ENCODE measurements around the gene NOL3. TPM values are rescaled to one million over a fixed set of nuclear protein-coding genes. Genes with fewer than 3 reads are reported as not detected.

NOL3 gene
- polyA plus RNA-seq, 2 donors, result 36.7 to 59.0 TPM

DNA sequence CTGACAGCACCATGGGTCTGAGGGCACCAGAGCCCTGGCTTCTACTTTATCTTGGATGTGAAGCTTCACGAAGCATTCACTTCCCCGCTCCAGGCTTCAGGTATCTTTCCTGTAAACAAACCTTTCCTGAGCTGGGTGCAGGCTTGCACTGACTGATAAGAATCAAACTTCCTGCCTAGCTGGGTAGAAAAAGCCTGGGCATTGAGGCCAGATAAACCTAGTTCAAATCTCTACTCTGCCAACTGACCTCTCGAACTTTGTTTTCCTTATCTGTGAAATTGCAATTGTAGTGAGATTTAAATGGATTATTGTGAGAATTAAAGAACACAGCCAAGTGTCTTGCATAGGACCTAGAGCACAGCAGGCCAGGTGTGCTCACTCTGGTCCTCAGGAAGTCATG, 53.7 kb downstream of the NOL3 start:
- peaks cover 2 to 5% of the 10 kb centered on the region in 2 donors for H3K36me3 ChIP-seq (ENCODE audit: control insufficient read depth in 2 of 2, insufficient read depth in 2 of 2, low read length in 1 of 2)
- peaks cover 0 to 11% of the 10 kb centered on the region in 2 donors for H3K4me1 ChIP-seq (ENCODE audit: control insufficient read depth in 2 of 2, insufficient read depth in 2 of 2, low read length in 1 of 2)
- WGBS, 2 donors, result 52 to 63% methylated on average over 3 of the region's 3 CpGs
- no peak overlapping the region for H3K4me3 ChIP-seq (ENCODE audit: low read depth in 1 of 2, low read length in 2 of 2)
- no peak overlapping the region for H3K27ac ChIP-seq (ENCODE audit: low read depth in 2 of 2, low read length in 1 of 2)
- H3K27me3 ChIP-seq (ENCODE audit: control insufficient read depth in 1 of 2, insufficient read depth in 2 of 2, low read length in 2 of 2), result no peaks in the 10 kb centered on the region
- no peaks in the 10 kb centered on the region for H3K9me3 ChIP-seq (ENCODE audit: control insufficient read depth in 2 of 2, insufficient read depth in 1 of 2, low read depth in 1 of 2, low read length in 1 of 2)

Other genes with a start within 250 kb of the NOL3 start
- 100 to 1,000 TPM in 1 of 2 donors, 10 to 100 TPM in 1; 93.6 to 125 TPM for gene RRAD, start 245.0 kb upstream of the NOL3 start, polyA plus RNA-seq
- 100 to 1,000 TPM; 139 to 266 TPM for gene CIAO2B, start 236.1 kb upstream of the NOL3 start, polyA plus RNA-seq
- 100 to 1,000 TPM; 120 to 128 TPM for gene CES2, start 235.0 kb upstream of the NOL3 start, polyA plus RNA-seq
- gene CES3, start 209.3 kb upstream of the NOL3 start, polyA plus RNA-seq, result 1 to 10 TPM; 1.8 to 4.8 TPM
- gene CES4A, start 181.9 kb upstream of the NOL3 start, polyA plus RNA-seq, result 10 to 100 TPM; 10.1 to 17.5 TPM
- gene CBFB, start 141.4 kb upstream of the NOL3 start, polyA plus RNA-seq, result 10 to 100 TPM; 15.3 to 17.0 TPM
- 1 to 10 TPM; 8.8 to 9.9 TPM for gene PHAF1, start 60.6 kb upstream of the NOL3 start, polyA plus RNA-seq
- 1 to 10 TPM; 3.5 to 4.1 TPM for gene B3GNT9, start 19.5 kb upstream of the NOL3 start, polyA plus RNA-seq
- 10 to 100 TPM; 21.8 to 27.3 TPM for gene TRADD, start 10.6 kb upstream of the NOL3 start, polyA plus RNA-seq
- 10 to 100 TPM; 11.2 to 22.6 TPM for gene FBXL8, start 10.6 kb upstream of the NOL3 start, polyA plus RNA-seq
- gene HSF4, start 5.8 kb upstream of the NOL3 start, polyA plus RNA-seq, result 10 to 100 TPM; 22.9 to 80.4 TPM
- gene MATCAP1, start 13.4 kb downstream of the NOL3 start, polyA plus RNA-seq, result 10 to 100 TPM; 18.2 to 30.5 TPM
- 1 to 10 TPM; 1.2 to 1.5 TPM for gene EXOC3L1, start 19.6 kb downstream of the NOL3 start, polyA plus RNA-seq
- gene E2F4, start 21.6 kb downstream of the NOL3 start, polyA plus RNA-seq, result 10 to 100 TPM; 49.1 to 53.0 TPM
- gene ELMO3, start 28.6 kb downstream of the NOL3 start, polyA plus RNA-seq, result 10 to 100 TPM; 21.5 to 23.7 TPM
- gene TMEM208, start 56.6 kb downstream of the NOL3 start, polyA plus RNA-seq, result 10 to 100 TPM; 73.4 to 83.1 TPM
- gene FHOD1, start 76.9 kb downstream of the NOL3 start, polyA plus RNA-seq, result 10 to 100 TPM in 1 of 2 donors, 1 to 10 TPM in 1; 6.3 to 11.4 TPM
- gene SLC9A5, start 78.4 kb downstream of the NOL3 start, polyA plus RNA-seq, result under 1 TPM; 0.11 to 0.43 TPM
- gene PLEKHG4, start 109.0 kb downstream of the NOL3 start, polyA plus RNA-seq, result 10 to 100 TPM in 1 of 2 donors, 1 to 10 TPM in 1; 8.9 to 13.3 TPM
- not detected for gene KCTD19, start 156.2 kb downstream of the NOL3 start, polyA plus RNA-seq
- gene LRRC36, start 156.3 kb downstream of the NOL3 start, polyA plus RNA-seq, result under 1 TPM in 1 of 2 donors, not detected in 1; 0.02 TPM
- 10 to 100 TPM; 15.2 to 39.0 TPM for gene TPPP3, start 223.0 kb downstream of the NOL3 start, polyA plus RNA-seq
- 1 to 10 TPM; 3.3 to 4.7 TPM for gene ZDHHC1, start 245.9 kb downstream of the NOL3 start, polyA plus RNA-seq

Data from esophagus (tissue), 2 donors.